Transverse colon (tissue), 4 donors: ENCODE results near the gene IFNGR1. TPM values are rescaled to one million over a fixed set of nuclear protein-coding genes. Genes with fewer than 3 reads are reported as not detected.

Experiments used
- DNase-seq: peaks from one replicate; pipeline ENCODE4 v3.0.0-alpha.2; 2019
- H3K27ac ChIP-seq, 4 donors: fragments of 200-600 bp; sonication (generic); 2 replicates each; pipeline ENCODE4 v1.5.1; 2016 to 2018; ENCODE audit warnings: inconsistent platforms in 4 of 4
- H3K27me3 ChIP-seq: fragments of 200-600 bp; sonication (generic); 2 replicates; pipeline ENCODE4 v1.5.1; 2017; ENCODE audit warnings: inconsistent platforms
- H3K36me3 ChIP-seq, 4 donors: fragments of 200-600 bp; sonication (generic); 2 replicates each; pipeline ENCODE4 v1.5.1; 2017 to 2019; ENCODE audit warnings: inconsistent platforms in 4 of 4
- H3K4me1 ChIP-seq, 4 donors: fragments of 200-600 bp; sonication (generic); 2 replicates each; pipeline ENCODE4 v1.5.1; 2017 to 2020; ENCODE audit warnings: inconsistent platforms in 4 of 4
- H3K4me3 ChIP-seq, 4 donors: fragments of 200-600 bp; sonication (generic); 1 replicate in 1 of 4; 2 replicates in 3 of 4; pipeline versions ENCODE4 v1.5.1 to v1.6.1; 2017 to 2019; ENCODE audit warnings: inconsistent platforms in 4 of 4
- H3K9me3 ChIP-seq, 2 donors: fragments of 200-600 bp; sonication (generic); 2 replicates each; pipeline ENCODE4 v1.5.1; 2017 to 2019; ENCODE audit warnings: inconsistent platforms in 2 of 2
- CTCF ChIP-seq, 5 experiments: fragments of 200-600 bp in 3 of 5; fragments of 450-650 bp in 2 of 5; sonication (generic) in 3 of 5; IDR thresholded peaks; 1 replicate in 2 of 5; 2 replicates in 3 of 5; pipeline ENCODE4 v1.5.1; 2016 to 2017; ENCODE audit warnings: antibody characterized with exemption in 5 of 5, inconsistent platforms in 3 of 5, mild to moderate bottlenecking in 2 of 5, moderate library complexity in 1 of 5
- EP300 ChIP-seq: sonication (generic); formaldehyde crosslinking; IDR thresholded peaks from one replicate; pipeline ENCODE4 v1.6.1; 2017; ENCODE audit warnings: antibody characterized with exemption, low read depth
- POLR2A ChIP-seq: fragments of 450-650 bp; IDR thresholded peaks from one replicate; pipeline ENCODE4 v1.6.1; 2016; ENCODE audit warnings: antibody characterized with exemption, mild to moderate bottlenecking, moderate library complexity
- POLR2AphosphoS5 ChIP-seq, 3 donors: sonication (generic); formaldehyde crosslinking; IDR thresholded peaks; one replicate each; pipeline ENCODE4 v1.6.1; 2016; ENCODE audit warnings: antibody characterized with exemption in 3 of 3
- WGBS, 2 donors: methylation state at CpG; one replicate each; pipeline ENCODE4 v1.1.5; 2018; ENCODE audit warnings: low coverage in 1 of 2; 5-methylcytosine and 5-hydroxymethylcytosine counted together
- in situ Hi-C, 4 donors: fragments of 200-750 bp; cut with MboI; loops; one replicate each; pipeline versions ENCODE4 v1.15.0 to v1.15.1; 2017; ENCODE audit warnings: low sequenced_read_pairs in 3 of 4, low pct_ligation_motif_present in 1 of 4, low pct_unique_long_range_greater_than_20kb in 1 of 4
- intact Hi-C: fragments of 100-400 bp; cut with DNase I; formaldehyde crosslinking; loops from one replicate; pipeline ENCODE4 v1.15.1; 2023; ENCODE audit warnings: low total_unique reads
- total RNA-seq, 4 donors: library from RNA; depleted of rRNA; stranded (reverse); fragments of >200 nt; gene quantifications; one replicate each; pipeline ENCODE4 v1.1.0, GENCODE V29; 2016

IFNGR1 gene
- total RNA-seq, 4 donors from 2014 or later, result 7.0 to 116 (median 86.8) TPM

- H3K4me1 ChIP-seq, result peaks cover 0 to 10% (median 0%) of the 10 kb centered on the region in 4 donors
- no peak overlapping the region for H3K4me3 ChIP-seq
- no peak overlapping the region for H3K27ac ChIP-seq
- WGBS, 2 donors, result 66 to 76% methylated on average over 3 to 5 of the region's 5 CpGs
- intact Hi-C loops (no loop called here), in situ Hi-C loops (no loop called here)
- peaks cover 5 to 6% of the 10 kb centered on the region in 2 donors for H3K9me3 ChIP-seq
- no peak for TF ChIP-seq POLR2A
- TF ChIP-seq POLR2AphosphoS5 (IDR thresholded peaks at IDR 0.05), result no peak
- TF ChIP-seq EP300, result no peak
- TF ChIP-seq CTCF (IDR thresholded peaks at IDR 0.05), result no peak
- H3K27me3 ChIP-seq, result no peaks in the 10 kb centered on the region
- H3K36me3 ChIP-seq, result peaks cover 0 to 12% (median 6%) of the 10 kb centered on the region in 4 donors
- DNase-seq, result no peak
Measured at GRCh38 chr6:137193256-137194070, 25.7 kb downstream of the IFNGR1 start.

- H3K4me3 ChIP-seq, result no peak overlapping the region
- peaks cover 8 to 9% of the 10 kb centered on the region in 2 donors for H3K9me3 ChIP-seq
- no peak overlapping the region for H3K27ac ChIP-seq
- H3K27me3 ChIP-seq, result no peaks in the 10 kb centered on the region
- peaks cover 0 to 10% (median 0%) of the 10 kb centered on the region in 4 donors for H3K4me1 ChIP-seq
- in situ Hi-C loops (no loop called here), intact Hi-C loops (no loop called here)
- peaks cover 0 to 6% (median 2%) of the 10 kb centered on the region in 4 donors for H3K36me3 ChIP-seq
- 80% methylated on average over 4 of the region's 4 CpGs for WGBS, 2 donors
- DNase-seq, result no peak
- TF ChIP-seq POLR2A (no peak), EP300 (no peak), CTCF (IDR thresholded peaks at IDR 0.05) (no peak), POLR2AphosphoS5 (IDR thresholded peaks at IDR 0.05) (no peak)
Measured at GRCh38 chr6:137192821-137193220, 26.4 kb downstream of the IFNGR1 start.

GRCh38 chr6:137191670-137192069, 27.5 kb downstream of the IFNGR1 start:
- WGBS, 2 donors, result 55 to 81% methylated on average over 1 of the region's 1 CpG
- Histone ChIP-seq H3K9me3 (peaks cover 8 to 14% of the 10 kb centered on the region in 2 donors), H3K27ac (no peak overlapping the region), H3K4me3 (no peak overlapping the region), H3K27me3 (no peaks in the 10 kb centered on the region), H3K36me3 (no peaks in the 10 kb centered on the region), H3K4me1 (peaks cover 0 to 10% (median 0%) of the 10 kb centered on the region in 4 donors)
- no peak for DNase-seq
- in situ Hi-C loops (no loop called here), intact Hi-C loops (no loop called here)
- no peak for TF ChIP-seq POLR2AphosphoS5 (IDR thresholded peaks at IDR 0.05)
- TF ChIP-seq EP300, result no peak
- TF ChIP-seq CTCF (IDR thresholded peaks at IDR 0.05), result no peak
- no peak for TF ChIP-seq POLR2A

- no peak for DNase-seq
- intact Hi-C loops, result no loop called here
- no peaks in the 10 kb centered on the region for H3K36me3 ChIP-seq
- peaks cover 0 to 10% (median 0%) of the 10 kb centered on the region in 4 donors for H3K4me1 ChIP-seq
- in situ Hi-C loops, result no loop called here
- WGBS, 2 donors, result 71 to 86% methylated on average over 1 to 3 of the region's 3 CpGs
- no peak overlapping the region for H3K27ac ChIP-seq
- H3K9me3 ChIP-seq, result peaks cover 8 to 14% of the 10 kb centered on the region in 2 donors
- H3K27me3 ChIP-seq, result no peaks in the 10 kb centered on the region
- TF ChIP-seq EP300, result no peak
- TF ChIP-seq POLR2A, result no peak
- TF ChIP-seq POLR2AphosphoS5 (IDR thresholded peaks at IDR 0.05), result no peak
- no peak for TF ChIP-seq CTCF (IDR thresholded peaks at IDR 0.05)
- no peak overlapping the region for H3K4me3 ChIP-seq
Measured at GRCh38 chr6:137191236-137191635, 27.9 kb downstream of the IFNGR1 start.
